GM12891 (cell line): ENCODE results near the gene NME3.

Experiments
- POLR2A ChIP-seq: IDR thresholded peaks from 2 replicates; pipeline ENCODE4 v1.6.1; 2011; ENCODE audit warnings: low read depth, low read length, control low read depth
- POLR2AphosphoS5 ChIP-seq: IDR thresholded peaks from 2 replicates; pipeline ENCODE4 v1.6.1; 2011; ENCODE audit warnings: low read depth, low read length, control low read depth
- POU2F2 ChIP-seq: IDR thresholded peaks from 2 replicates; pipeline ENCODE4 v1.6.1; 2011; ENCODE audit warnings: low read depth, mild to moderate bottlenecking, control low read depth, low read length, moderate library complexity
- SPI1 ChIP-seq: IDR thresholded peaks from 2 replicates; pipeline ENCODE4 v1.6.1; 2011; ENCODE audit warnings: low read depth, low read length, control low read depth
- TAF1 ChIP-seq: IDR thresholded peaks from 2 replicates; pipeline ENCODE4 v1.6.1; 2011; ENCODE audit warnings: low read depth, low read length, control low read depth

DNA sequence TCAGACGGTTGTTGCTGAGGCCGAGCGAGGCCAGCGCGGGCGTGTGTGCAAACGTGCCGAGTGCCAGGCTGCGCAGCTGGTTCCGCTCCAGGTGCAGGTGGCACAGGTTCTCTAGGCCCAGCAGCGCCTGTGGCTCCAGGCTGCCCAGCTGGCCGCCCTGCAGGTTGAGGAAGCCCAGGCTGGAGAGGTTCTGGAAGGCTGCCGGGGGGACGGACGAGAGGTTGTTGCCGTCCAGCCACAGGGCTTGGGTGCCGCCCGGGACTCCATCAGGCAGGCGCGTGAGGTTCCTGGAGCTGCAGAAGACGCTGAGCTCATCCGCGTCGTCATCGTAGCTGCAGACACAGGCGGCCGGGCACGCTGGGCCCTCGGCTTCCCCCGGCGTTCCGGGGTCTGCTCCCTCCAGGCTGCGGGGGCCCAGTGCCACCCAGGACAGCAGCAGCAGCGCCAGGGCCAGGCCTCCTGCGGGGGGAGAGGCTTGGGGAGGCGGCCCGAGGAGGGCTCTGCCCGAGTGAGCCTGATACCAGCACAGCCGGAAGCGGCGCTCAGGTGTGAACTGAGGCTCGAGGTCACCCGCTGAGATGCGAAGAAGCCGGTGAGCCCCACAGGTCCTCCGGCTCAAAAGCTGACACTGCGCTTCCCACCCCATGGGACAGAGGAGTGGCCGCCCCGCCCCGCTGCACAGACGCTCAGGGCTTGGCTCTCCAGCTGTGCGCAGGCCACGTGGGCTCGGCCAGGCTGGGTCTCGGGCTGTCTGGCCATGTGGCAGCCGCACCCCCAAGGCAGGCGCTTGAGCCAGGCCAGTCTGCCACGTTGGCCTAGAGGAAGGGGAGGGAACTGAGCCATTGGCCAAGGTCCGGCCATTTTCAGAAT lies 20.8 kb upstream of the NME3 start:
- TF ChIP-seq TAF1 (no peak), POLR2A (no peak), POLR2AphosphoS5 (no peak), SPI1 (no peak), POU2F2 (no peak)
